ENCODE data around the gene BAZ2B. TPM values are rescaled to one million over a fixed set of nuclear protein-coding genes. Genes with fewer than 3 reads are reported as not detected.

BAZ2B gene
- total and polyA plus RNA-seq, 2 of the 13 experiments (the other 11 are each of a cell fraction or from before 2014, with no cell fraction given) = 14.0 to 15.1 TPM

DNA sequence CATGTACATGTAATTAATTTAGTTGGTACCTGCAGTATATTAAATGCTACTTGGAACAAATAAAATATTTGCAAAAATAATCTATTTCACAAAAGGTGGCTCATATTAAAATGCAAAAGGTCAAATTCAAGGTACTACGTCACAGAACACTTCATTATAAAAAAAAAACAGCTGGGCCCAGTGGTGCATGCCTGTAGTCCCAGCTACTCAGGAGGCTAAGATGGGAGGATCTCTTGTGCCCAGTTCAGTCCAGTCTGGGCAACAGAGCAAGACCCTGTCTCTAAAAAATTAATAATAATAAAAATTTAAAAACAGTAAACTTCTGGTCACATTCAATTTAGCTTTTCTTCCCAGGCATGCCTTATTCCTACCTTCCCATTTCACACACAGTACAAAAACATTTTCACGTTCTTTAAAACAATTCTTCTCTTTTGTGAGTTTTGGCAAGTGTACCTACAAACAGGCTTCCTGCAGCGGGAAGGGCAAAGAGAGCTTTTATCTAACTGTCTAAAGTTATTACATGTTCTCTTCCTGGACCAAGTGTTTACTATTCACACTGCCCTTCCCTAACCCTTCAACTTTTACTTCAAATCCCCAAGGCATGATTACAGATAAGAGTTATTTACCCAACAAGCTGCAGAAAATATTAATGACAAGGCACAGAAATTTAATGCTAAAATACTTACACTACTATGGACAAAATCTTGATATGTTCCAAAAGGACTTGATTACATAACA is 10.7 kb downstream of the BAZ2B start (continued):
- TF ChIP-seq ZNF251 (CRISPR knock-in tag; IDR thresholded peaks at IDR 0.05) (no peak), MTA1 (CRISPR knock-in tag; IDR thresholded peaks at IDR 0.05; ENCODE audit: borderline replicate concordance) (no peak), NR1H2 (CRISPR knock-in tag; IDR thresholded peaks at IDR 0.05; ENCODE audit: borderline replicate concordance, low read depth) (no peak), ZNF781 (CRISPR knock-in tag; IDR thresholded peaks at IDR 0.05; ENCODE audit: borderline replicate concordance, not compliant biosample characterization) (no peak), ZSCAN12 (CRISPR knock-in tag; IDR thresholded peaks at IDR 0.05) (no peak), ZFYVE20 (CRISPR knock-in tag; IDR thresholded peaks at IDR 0.05; ENCODE audit: borderline replicate concordance, low read depth) (no peak), NFE2L1 (CRISPR knock-in tag; IDR thresholded peaks at IDR 0.05; ENCODE audit: borderline replicate concordance) (no peak), IRF2 (CRISPR knock-in tag; IDR thresholded peaks at IDR 0.05) (no peak), POLR2AphosphoS2 (IDR thresholded peaks at IDR 0.05; ENCODE audit: low read depth, low read length) (no peak), NR2F6 (IDR thresholded peaks at IDR 0.05) (no peak), NR2F6 (CRISPR knock-in tag; IDR thresholded peaks at IDR 0.05) (0 out of 2 replicates have a peak, but pooled peaks have one; percentile 17), ZNF512B (CRISPR knock-in tag; IDR thresholded peaks at IDR 0.05; ENCODE audit: borderline replicate concordance) (no peak), ZNF550 (CRISPR knock-in tag; IDR thresholded peaks at IDR 0.05; ENCODE audit: borderline replicate concordance) (no peak), MAZ (IDR thresholded peaks at IDR 0.05; ENCODE audit: borderline replicate concordance, low read depth, low read length) (no peak), MAZ (CRISPR knock-in tag; IDR thresholded peaks at IDR 0.05; ENCODE audit: low read depth) (no peak), CSRNP2 (CRISPR knock-in tag; conservative IDR thresholded peaks at IDR 0.05; ENCODE audit: low read depth) (no peak), POGZ (CRISPR knock-in tag; IDR thresholded peaks at IDR 0.05) (no peak), CREB1 (IDR thresholded peaks at IDR 0.05) (no peak), CREB1 (CRISPR knock-in tag; IDR thresholded peaks at IDR 0.05) (no peak), SOX13 (IDR thresholded peaks at IDR 0.05) (no peak), SOX13 (CRISPR knock-in tag; conservative IDR thresholded peaks at IDR 0.05 in 1 of 2, IDR thresholded peaks at IDR 0.05 in 1 of 2) (peak in 1 of 2 experiments; percentile 14; a peak in 1 of 4 replicates), REXO4 (CRISPR knock-in tag; IDR thresholded peaks at IDR 0.05; ENCODE audit: borderline replicate concordance) (no peak), ZNF543 (CRISPR knock-in tag; IDR thresholded peaks at IDR 0.05) (no peak), ZNF629 (CRISPR knock-in tag; conservative IDR thresholded peaks at IDR 0.05) (no peak), KDM5B (CRISPR knock-in tag; IDR thresholded peaks at IDR 0.05; ENCODE audit: borderline replicate concordance) (no peak), CEBPG (CRISPR knock-in tag; IDR thresholded peaks at IDR 0.05) (no peak)
- TF ChIP-seq, protein P1, sequence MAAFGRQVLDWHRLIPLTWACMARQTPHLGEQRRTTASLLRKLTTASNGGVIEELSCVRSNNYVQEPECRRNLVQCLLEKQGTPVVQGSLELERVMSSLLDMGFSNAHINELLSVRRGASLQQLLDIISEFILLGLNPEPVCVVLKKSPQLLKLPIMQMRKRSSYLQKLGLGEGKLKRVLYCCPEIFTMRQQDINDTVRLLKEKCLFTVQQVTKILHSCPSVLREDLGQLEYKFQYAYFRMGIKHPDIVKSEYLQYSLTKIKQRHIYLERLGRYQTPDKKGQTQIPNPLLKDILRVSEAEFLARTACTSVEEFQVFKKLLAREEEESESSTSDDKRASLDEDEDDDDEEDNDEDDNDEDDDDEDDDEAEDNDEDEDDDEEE (CRISPR knock-in tag; IDR thresholded peaks at IDR 0.05) = no peak
